Activated CD4-positive, alpha-beta T cell treated with anti-CD3 and anti-CD28 coated beads for 48 hours (primary cell): ENCODE results near the gene PIGR.

ENCODE experiments used
- DNase-seq: peaks from one replicate; pipeline ENCODE4 v3.0.0-alpha.2; 2020

PIGR gene

GRCh38 chr1:206909161-206909882 is 36.9 kb downstream of the PIGR start:
- DNase-seq, result peak; percentile 55

GRCh38 chr1:206908038-206908437 is 38.2 kb downstream of the PIGR start:
- no peak for DNase-seq

GRCh38 chr1:206907304-206907991 is 38.8 kb downstream of the PIGR start:
- DNase-seq, result no peak

- peak; percentile 69 for DNase-seq
Measured at GRCh38 chr1:206905295-206906164, 40.7 kb downstream of the PIGR start.

- DNase-seq, result no peak
Measured at GRCh38 chr1:206904423-206905142, 41.7 kb downstream of the PIGR start.

GRCh38 chr1:206903687-206904086 is 42.6 kb downstream of the PIGR start:
- DNase-seq, result no peak

- no peak for DNase-seq
Measured at GRCh38 chr1:206902702-206903101, 43.6 kb downstream of the PIGR start.

GRCh38 chr1:206901944-206902343 is 44.3 kb downstream of the PIGR start:
- DNase-seq, result no peak

- no peak for DNase-seq
Measured at GRCh38 chr1:206900149-206900548, 46.1 kb downstream of the PIGR start.

- DNase-seq, result no peak
Measured at GRCh38 chr1:206899717-206900116, 46.5 kb downstream of the PIGR start.

- DNase-seq, result no peak
Measured at GRCh38 chr1:206898915-206899431, 47.3 kb downstream of the PIGR start.

GRCh38 chr1:206898089-206898914 is 48.0 kb downstream of the PIGR start:
- DNase-seq, result no peak

- DNase-seq, result peak; percentile 84
Measured at GRCh38 chr1:206897175-206897574, 49.1 kb downstream of the PIGR start, which contains the start of gene IL24. TSS of gene IL24 (plus strand) at chr1:206897443. CDS start at chr1:206897833, 390 bp downstream.

- no peak for DNase-seq
Measured at GRCh38 chr1:206896261-206896660, 50.0 kb downstream of the PIGR start.

GRCh38 chr1:206895837-206896242 is 50.4 kb downstream of the PIGR start:
- no peak for DNase-seq

GRCh38 chr1:206895325-206895724 is 50.9 kb downstream of the PIGR start:
- DNase-seq, result no peak

GRCh38 chr1:206893380-206893779 is 52.9 kb downstream of the PIGR start:
- no peak for DNase-seq

- no peak for DNase-seq
Measured at GRCh38 chr1:206892351-206892984, 53.8 kb downstream of the PIGR start.

GRCh38 chr1:206891412-206891811 is 54.9 kb downstream of the PIGR start:
- no peak for DNase-seq

- peak; percentile 37 for DNase-seq
Measured at GRCh38 chr1:206890125-206891060, 55.9 kb downstream of the PIGR start.
